A673 (cell line): ENCODE measurements around the gene KRT38. TPM values are rescaled to one million over a fixed set of nuclear protein-coding genes. Genes with fewer than 3 reads are reported as not detected.

Experiments used
- BruUV-seq: library from RNA; stranded (reverse); fragments of 400-500 nt; replicated peaks from 2 replicates; lab custom pipeline; 2021; lab: Mats Ljungman, UMichigan
- CTCF ChIA-PET: fragments of 300-600 bp; sonication (Branson Sonifier 250); formaldehyde crosslinking; loops from one replicate; lab custom pipeline; 2022; ENCODE audit warnings: antibody characterized with exemption; lab: Charles Lee
- POLR2A ChIA-PET: fragments of 300-600 bp; sonication (Branson Sonifier 250); formaldehyde crosslinking; loops from one replicate; lab custom pipeline; 2022; ENCODE audit warnings: antibody characterized with exemption; ENCODE audit not compliant: low non-redundant PET; lab: Charles Lee
- DNase-seq: peaks from one replicate; pipeline ENCODE4 v3.0.0-alpha.2; 2015; ENCODE audit warnings: low spot score
- H3K27ac ChIP-seq: fragments of 200-600 bp; sonication (generic); 2 replicates; pipeline ENCODE4 v1.5.1; 2016; ENCODE audit warnings: mixed run types, low read depth, mild to moderate bottlenecking, mixed read lengths, antibody characterized with exemption, low read length; ENCODE audit not compliant: poor library complexity, severe bottlenecking
- H3K27me3 ChIP-seq: fragments of 200-600 bp; sonication (generic); replicated peaks from 2 replicates; pipeline ENCODE4 v1.6.1; 2017; ENCODE audit warnings: mixed run types, low read depth, mild to moderate bottlenecking, mixed read lengths, antibody characterized with exemption, low read length; ENCODE audit not compliant: insufficient read depth, poor library complexity
- H3K36me3 ChIP-seq: fragments of 200-600 bp; sonication (generic); 2 replicates; pipeline ENCODE4 v1.6.1; 2016; ENCODE audit warnings: mixed run types, mild to moderate bottlenecking, mixed read lengths, antibody characterized with exemption, low read length; ENCODE audit not compliant: insufficient read depth, poor library complexity, severe bottlenecking
- H3K4me1 ChIP-seq: fragments of 200-600 bp; sonication (generic); 2 replicates; pipeline ENCODE4 v1.6.1; 2017; ENCODE audit warnings: mixed run types, mild to moderate bottlenecking, mixed read lengths, antibody characterized with exemption, low read length; ENCODE audit not compliant: insufficient read depth, poor library complexity, severe bottlenecking
- H3K4me3 ChIP-seq: fragments of 200-600 bp; sonication (generic); 2 replicates; pipeline ENCODE4 v1.5.1; 2016; ENCODE audit warnings: low read depth, mixed run types, mild to moderate bottlenecking, mixed read lengths, low read length; ENCODE audit not compliant: poor library complexity, severe bottlenecking
- H3K9me3 ChIP-seq: fragments of 200-600 bp; sonication (generic); 2 replicates; pipeline ENCODE4 v1.6.1; 2016; ENCODE audit warnings: mixed run types, low read depth, mild to moderate bottlenecking, mixed read lengths, antibody characterized with exemption, low read length; ENCODE audit not compliant: poor library complexity, severe bottlenecking
- CTCF ChIP-seq: fragments of 300-800, 200-600 bp; sonication (generic); conservative IDR thresholded peaks from 2 replicates; pipeline ENCODE4 v1.5.1; 2017; ENCODE audit warnings: low read depth, mild to moderate bottlenecking, antibody characterized with exemption, low read length, moderate library complexity, mixed read lengths
- EZH2 ChIP-seq: fragments of 200-600 bp; sonication (generic); IDR thresholded peaks from 2 replicates; pipeline ENCODE4 v1.6.1; 2017; ENCODE audit warnings: borderline replicate concordance, low read depth, mild to moderate bottlenecking, mixed read lengths, antibody characterized with exemption, low read length; ENCODE audit not compliant: poor library complexity, severe bottlenecking
- intact Hi-C: fragments of 100-400 bp; cut with micrococcal nuclease; formaldehyde crosslinking; loops from one replicate; pipeline ENCODE4 v1.10.0; 2022; ENCODE audit not compliant: unreplicated experiment
- total RNA-seq: library from RNA; stranded (reverse); gene quantifications from 2 replicates; pipeline ENCODE4 v1.2.3, GENCODE V29; 2021

Gene KRT38
- total RNA-seq, 1 experiment from 2014 or later, result not detected

- ChIA-PET CTCF (no interaction called here), POLR2A (no interaction called here)
- Histone ChIP-seq H3K27ac (no peak overlapping the region), H3K27me3 (no peaks in the 10 kb centered on the region), H3K36me3 (no peaks in the 10 kb centered on the region), H3K9me3 (no peaks in the 10 kb centered on the region), H3K4me1 (no peaks in the 10 kb centered on the region), H3K4me3 (no peak overlapping the region)
- TF ChIP-seq EZH2, result no peak
- TF ChIP-seq CTCF, result no peak
- intact Hi-C loops, result no loop called here
- no TSS peak for BruUV-seq
- DNase-seq, result no peak
Measured at GRCh38 chr17:41437769-41438168, 3.0 kb downstream of the KRT38 start.

GRCh38 chr17:41437254-41437653 lies 3.5 kb downstream of the KRT38 start:
- Histone ChIP-seq H3K27ac (no peak overlapping the region), H3K9me3 (no peaks in the 10 kb centered on the region), H3K4me1 (no peaks in the 10 kb centered on the region), H3K4me3 (no peak overlapping the region), H3K36me3 (no peaks in the 10 kb centered on the region), H3K27me3 (no peaks in the 10 kb centered on the region)
- TF ChIP-seq CTCF (no peak), EZH2 (no peak)
- ChIA-PET POLR2A (no interaction called here), CTCF (no interaction called here)
- intact Hi-C loops, result no loop called here
- no peak for DNase-seq
- no TSS peak for BruUV-seq

GRCh38 chr17:41434415-41434814 lies 6.4 kb downstream of the KRT38 start:
- intact Hi-C loops, result no loop called here
- no peak for TF ChIP-seq EZH2
- no peak for TF ChIP-seq CTCF
- Histone ChIP-seq H3K36me3 (no peaks in the 10 kb centered on the region), H3K27ac (no peak overlapping the region), H3K9me3 (no peaks in the 10 kb centered on the region), H3K4me1 (no peaks in the 10 kb centered on the region), H3K27me3 (no peaks in the 10 kb centered on the region), H3K4me3 (no peak overlapping the region)
- DNase-seq, result no peak
- no TSS peak for BruUV-seq
- ChIA-PET CTCF (interaction anchor here (0.6 kb wide), 1 partner anchor 15 kb away, joined by 11 read pairs; no protein-coding TSS in a partner anchor), POLR2A (no interaction called here)
